HG02571 (cell line): ENCODE measurements around the gene SMG5.
A peak's percentile ranks its signal among the peaks of the same experiment; 100 is the strongest.

Source experiments
- ATAC-seq: cut with Tn5 transposase; IDR thresholded peaks from one replicate; pipeline ENCODE4 v1.9.1; 2021; ENCODE audit warnings: mild to moderate bottlenecking, moderate library complexity; ENCODE audit not compliant: unreplicated experiment

SMG5 gene

GRCh38 chr1:156283521-156283920 lies 896 bp upstream of the SMG5 start:
- no peak for ATAC-seq

GRCh38 chr1:156281693-156282478 lies 739 bp downstream of the SMG5 start:
- ATAC-seq = no peak

GRCh38 chr1:156281281-156281680 lies 1.3 kb downstream of the SMG5 start:
- ATAC-seq = peak; percentile 46

- ATAC-seq = no peak
These were observed 2.8 kb downstream of the SMG5 start for GRCh38 chr1:156279837-156280236.

DNA sequence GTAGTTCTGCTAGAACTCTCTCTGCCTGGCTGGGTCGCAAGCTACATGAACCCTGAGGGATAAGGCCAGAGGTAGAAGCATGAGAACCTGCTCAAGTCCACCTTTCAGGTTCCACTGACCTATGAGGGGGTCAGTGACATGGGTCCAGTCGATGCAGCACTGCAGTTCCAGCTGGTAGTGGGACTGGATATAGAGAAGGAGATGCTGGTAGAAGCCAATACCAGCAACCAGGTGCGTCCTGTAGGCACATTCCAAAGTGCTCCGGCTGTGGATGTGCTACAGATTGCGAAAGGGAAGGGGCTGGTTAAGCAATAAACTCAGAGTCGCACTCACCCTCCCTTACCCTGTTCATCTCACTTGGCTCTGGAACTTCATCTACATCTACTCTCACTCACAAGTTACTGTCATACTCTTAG lies 5.7 kb downstream of the SMG5 start:
- ATAC-seq = no peak

GRCh38 chr1:156276532-156276931 lies 6.1 kb downstream of the SMG5 start:
- no peak for ATAC-seq

- no peak for ATAC-seq
These were observed 12.3 kb downstream of the SMG5 start for GRCh38 chr1:156270314-156270713.

DNA sequence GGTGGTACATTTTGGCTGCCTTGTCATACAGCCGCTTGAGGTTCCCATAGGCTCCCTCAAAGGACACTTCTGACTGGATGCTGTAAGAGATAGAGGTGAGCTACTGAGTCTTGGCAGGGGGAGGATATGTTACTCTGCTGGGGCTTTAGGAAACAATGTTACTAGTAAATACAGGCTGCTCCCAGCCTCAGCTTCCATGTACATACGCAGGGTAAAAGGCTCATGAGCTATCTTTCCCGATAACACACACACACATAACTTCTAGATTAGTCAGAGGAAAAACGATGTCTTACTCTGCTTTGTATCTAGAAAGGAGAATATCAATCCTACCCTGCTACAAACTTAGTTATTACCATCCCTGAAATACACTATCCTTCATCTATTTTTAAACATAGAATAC lies 14.3 kb downstream of the SMG5 start:
- ATAC-seq = no peak

- ATAC-seq = no peak
These were observed 16.6 kb downstream of the SMG5 start for GRCh38 chr1:156266051-156266450.

- ATAC-seq = no peak
These were observed 19.4 kb downstream of the SMG5 start for GRCh38 chr1:156263288-156263655.

GRCh38 chr1:156262461-156263287 lies 20.0 kb downstream of the SMG5 start:
- ATAC-seq = no peak

DNA sequence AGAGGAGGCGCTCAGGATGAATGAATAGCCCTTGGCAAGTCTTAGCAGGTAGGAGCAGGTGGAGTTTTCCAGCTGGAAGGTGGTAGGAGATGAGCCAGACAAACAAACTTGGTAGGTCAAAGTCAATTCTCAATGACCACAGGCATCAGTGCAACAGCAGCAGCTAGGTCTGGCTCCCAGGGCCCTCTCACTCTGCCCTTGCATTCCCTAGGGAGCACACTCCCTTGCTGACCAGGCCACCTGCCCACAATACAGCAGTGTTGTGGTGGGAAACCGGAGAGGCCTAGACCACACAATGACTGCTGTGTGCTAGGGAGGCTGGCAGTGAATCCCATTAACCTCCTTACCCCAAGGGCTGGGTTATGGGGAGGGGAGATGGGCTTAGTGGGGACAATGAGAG lies 21.7 kb downstream of the SMG5 start:
- ATAC-seq = no peak

GRCh38 chr1:156259805-156260204 lies 22.8 kb downstream of the SMG5 start:
- ATAC-seq = no peak

- ATAC-seq = no peak
These were observed 23.8 kb downstream of the SMG5 start for GRCh38 chr1:156258859-156259258.

DNA sequence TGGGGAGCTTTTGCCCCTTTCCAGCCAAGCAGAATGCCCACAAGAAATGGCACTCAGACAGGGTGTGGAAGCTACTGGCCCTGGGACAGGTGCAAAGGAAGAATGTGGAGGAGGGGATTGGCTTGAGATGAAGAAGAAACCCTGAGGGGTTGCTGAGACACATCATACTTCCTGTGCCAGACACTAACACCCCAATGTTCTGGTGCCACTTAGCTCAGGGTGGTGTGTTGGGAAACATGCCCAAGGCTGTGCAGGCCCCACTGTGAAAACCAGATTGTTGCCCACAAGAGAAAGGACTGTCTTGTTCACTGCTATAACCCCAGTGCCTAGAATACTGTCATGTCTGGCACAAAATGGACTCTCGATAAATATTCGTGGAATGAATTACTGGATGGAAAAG lies 24.9 kb downstream of the SMG5 start:
- ATAC-seq = no peak

- no peak for ATAC-seq
These were observed 29.0 kb downstream of the SMG5 start for GRCh38 chr1:156253634-156254033.

DNA sequence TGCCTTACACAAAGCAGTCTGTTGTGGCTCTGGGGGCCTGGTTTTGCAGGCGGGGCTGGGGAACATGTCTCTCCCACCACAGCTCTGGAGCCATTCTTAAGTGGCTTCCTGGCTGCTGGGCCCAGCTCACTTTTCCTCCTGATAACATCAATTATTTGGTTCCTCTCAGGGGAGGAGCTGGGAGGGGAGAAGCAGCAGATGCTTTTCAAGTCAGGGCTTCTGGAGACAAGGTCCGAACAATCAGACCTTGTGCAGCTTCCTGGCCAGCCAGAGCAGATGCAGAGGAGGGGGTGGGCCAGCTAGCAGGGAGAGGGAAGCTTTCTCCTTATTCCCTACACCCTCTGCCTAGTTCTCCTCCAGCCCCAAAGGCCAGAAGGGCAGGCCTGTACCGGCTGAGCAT lies 31.1 kb downstream of the SMG5 start:
- no peak for ATAC-seq

DNA sequence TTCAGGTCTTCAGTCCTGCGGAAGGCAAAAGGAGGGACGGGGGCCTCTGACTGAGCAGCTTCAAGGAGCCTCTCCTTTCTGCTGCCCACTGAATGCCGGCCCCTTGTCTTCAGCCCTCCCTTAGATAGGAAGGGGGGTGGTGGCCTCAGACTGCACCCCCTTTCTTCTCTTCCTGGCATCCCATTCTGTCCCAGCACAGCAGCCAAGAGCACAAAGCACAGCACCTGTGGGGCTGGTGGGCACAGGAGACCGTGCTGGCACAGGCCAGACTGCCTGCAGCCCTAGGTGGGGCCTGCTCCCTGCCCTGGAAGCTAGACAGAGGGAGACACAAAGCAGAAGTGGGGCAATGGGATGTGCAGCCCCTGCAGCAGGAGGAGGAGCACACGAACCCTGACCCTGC lies 33.0 kb downstream of the SMG5 start:
- no peak for ATAC-seq

GRCh38 chr1:156248323-156248683 lies 34.3 kb downstream of the SMG5 start:
- no peak for ATAC-seq

GRCh38 chr1:156247460-156248322 lies 34.9 kb downstream of the SMG5 start, which contains the start of gene PAQR6:
Gene PAQR6 (minus strand): TSS chr1:156248056. CDS start chr1:156246731, 1,325 bp downstream.
- no peak for ATAC-seq

DNA sequence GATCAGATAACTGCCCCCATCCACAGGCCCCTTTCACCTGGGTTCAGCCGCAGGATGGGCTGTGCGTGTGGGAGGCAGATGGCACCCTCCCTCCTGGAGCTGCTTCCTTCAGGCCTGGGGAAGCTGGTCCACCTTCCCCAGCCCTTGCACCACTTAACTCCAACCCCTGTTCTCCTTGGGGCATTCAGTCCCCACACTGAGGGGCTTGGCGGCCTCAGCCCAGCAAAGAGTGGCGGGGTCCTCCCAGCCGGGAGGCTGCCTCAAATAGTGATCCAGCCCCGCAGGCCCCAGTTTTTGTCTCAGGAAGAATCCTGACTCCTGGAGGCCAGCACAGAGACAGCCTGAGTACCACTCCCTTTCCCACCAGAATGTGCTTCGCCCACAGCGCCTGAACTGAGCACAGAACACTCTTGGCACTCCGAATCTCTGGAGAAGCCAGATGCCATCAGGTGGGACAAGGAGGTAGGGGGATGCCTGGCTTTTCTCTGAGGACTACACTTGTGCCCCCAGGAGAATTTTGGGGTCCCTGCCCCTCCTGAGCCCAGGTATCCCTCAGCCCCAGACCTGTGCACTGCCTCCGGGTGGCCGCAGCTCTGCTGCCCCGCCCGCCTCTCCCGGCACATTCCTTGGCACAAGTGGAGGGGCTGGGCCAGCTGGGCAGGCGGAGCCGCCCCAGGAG lies 35.7 kb downstream of the SMG5 start:
- ATAC-seq = no peak
